Transverse colon (tissue), 4 donors: ENCODE data around the gene PF4V1.

Experiments
- CTCF ChIP-seq, 5 experiments: fragments of 200-600 bp in 3 of 5; fragments of 450-650 bp in 2 of 5; sonication (generic) in 3 of 5; IDR thresholded peaks; 1 replicate in 2 of 5; 2 replicates in 3 of 5; pipeline ENCODE4 v1.5.1; 2016 to 2017; ENCODE audit warnings: antibody characterized with exemption in 5 of 5, inconsistent platforms in 3 of 5, mild to moderate bottlenecking in 2 of 5, moderate library complexity in 1 of 5
- EP300 ChIP-seq: sonication (generic); formaldehyde crosslinking; IDR thresholded peaks from one replicate; pipeline ENCODE4 v1.6.1; 2017; ENCODE audit warnings: antibody characterized with exemption, low read depth
- POLR2A ChIP-seq: fragments of 450-650 bp; IDR thresholded peaks from one replicate; pipeline ENCODE4 v1.6.1; 2016; ENCODE audit warnings: antibody characterized with exemption, mild to moderate bottlenecking, moderate library complexity
- POLR2AphosphoS5 ChIP-seq, 3 donors: sonication (generic); formaldehyde crosslinking; IDR thresholded peaks; one replicate each; pipeline ENCODE4 v1.6.1; 2016; ENCODE audit warnings: antibody characterized with exemption in 3 of 3

GRCh38 chr4:73850261-73850970, 2.7 kb upstream of the PF4V1 start:
- TF ChIP-seq POLR2A (no peak), CTCF (IDR thresholded peaks at IDR 0.05) (no peak), EP300 (no peak), POLR2AphosphoS5 (IDR thresholded peaks at IDR 0.05) (no peak)
